Measurements from ENCODE around the gene EPHB3. TPM values are rescaled to one million over a fixed set of nuclear protein-coding genes. Genes with fewer than 3 reads are reported as not detected.
A peak's percentile ranks its signal among the peaks of the same experiment; 100 is the strongest.

EPHB3 gene
- 2.3 TPM for polyA plus RNA-seq (2013, experiment 1 of 2)
- polyA plus RNA-seq (2013, experiment 2 of 2): 2.2 TPM

DNA sequence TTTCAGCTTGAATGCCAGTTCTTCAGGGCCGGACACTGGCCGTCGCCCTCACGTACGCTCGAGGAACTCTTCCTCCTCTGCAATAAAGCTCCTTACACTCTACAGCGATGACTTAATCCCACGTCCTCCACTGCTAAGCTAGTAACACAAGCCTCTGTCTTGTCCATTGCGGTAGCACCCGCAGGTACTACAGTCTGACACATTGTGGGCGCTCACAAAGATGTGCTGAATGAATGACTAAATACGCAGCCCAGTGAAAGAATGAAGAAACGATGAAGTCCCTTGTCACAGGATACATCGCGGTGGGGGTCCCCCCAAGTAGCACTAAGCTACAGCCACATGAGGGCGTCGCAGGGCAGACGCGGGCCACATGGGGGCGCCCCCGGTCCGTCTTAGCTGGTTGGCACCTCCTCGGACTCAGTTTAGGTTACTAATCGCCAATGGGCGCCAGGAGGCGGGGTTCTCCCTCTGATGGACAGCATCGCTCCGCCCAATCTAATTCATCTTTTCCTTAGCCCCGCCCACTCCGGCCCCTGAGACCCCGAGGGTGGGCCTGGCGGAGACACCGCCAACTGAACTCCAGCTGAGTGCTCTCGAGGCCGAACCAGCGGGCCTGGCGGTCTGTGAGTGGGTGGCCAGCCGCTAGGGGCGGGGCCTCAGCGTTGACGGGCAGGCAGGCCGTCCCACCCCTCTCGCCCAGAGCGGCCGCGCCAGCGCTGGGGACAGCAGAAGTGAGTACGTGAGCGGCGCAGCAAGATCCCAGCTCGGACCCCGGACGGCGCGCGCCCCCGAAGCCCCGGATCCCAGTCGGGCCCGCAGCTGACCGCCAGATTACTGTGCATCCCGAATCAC is at the start of gene EPHB3:
TSS of gene EPHB3 (plus strand) at position 725 of the 852 bp plus-strand sequence. CDS start 451 bp downstream, outside the sequence.
- Histone ChIP-seq H2BK12ac (ENCODE audit: low read length in 2 of 2) (peak within 1 kb of the TSS in 1 of 2 experiments; percentile 42), H3K4me1 (ENCODE audit: control insufficient read depth, insufficient read depth, low read depth, low read length) (peaks cover 25% of the 10 kb centered on the region), H4K8ac (ENCODE audit: low read length) (peak within 1 kb of the TSS; percentile 43), H3K23ac (ENCODE audit: low read length in 2 of 2) (peak within 1 kb of the TSS; percentile 45 to 75), H2AFZ (ENCODE audit: low read depth, low read length) (no peak within 1 kb of the TSS), H2BK15ac (ENCODE audit: low read depth, poor library complexity, severe bottlenecking) (peak within 1 kb of the TSS; percentile 50), H3K9ac (ENCODE audit: low read length) (peak within 1 kb of the TSS; percentile 78), H3K4ac (ENCODE audit: low read depth in 1 of 2, low read length in 2 of 2) (peak within 1 kb of the TSS in 1 of 2 experiments; percentile 56), H2BK120ac (ENCODE audit: low read depth, low read length) (no peak within 1 kb of the TSS), H2BK5ac (ENCODE audit: low read depth, low read length, poor library complexity, severe bottlenecking) (no peak within 1 kb of the TSS), H3K4me3 (ENCODE audit: insufficient read depth in 1 of 2, low read depth in 1 of 2, low read length in 2 of 2) (peak within 1 kb of the TSS; percentile 50 to 75), H2AK5ac (ENCODE audit: low read length, severe bottlenecking) (no peak within 1 kb of the TSS), H3K36me3 (ENCODE audit: control insufficient read depth in 1 of 2, insufficient read depth in 2 of 2, low read depth in 1 of 2, low read length in 2 of 2) (no peaks in the 10 kb centered on the region), H3K18ac (ENCODE audit: low read depth in 1 of 2, low read length in 2 of 2) (peak within 1 kb of the TSS; percentile 48 to 63), H3K79me1 (replicated peaks; ENCODE audit: low read length, poor library complexity, severe bottlenecking) (no peaks in the 10 kb centered on the region), H3K14ac (ENCODE audit: low read length in 2 of 2) (no peak within 1 kb of the TSS), H3K4me2 (ENCODE audit: low read length, poor library complexity, severe bottlenecking) (peak within 1 kb of the TSS; percentile 74), H3K9me3 (ENCODE audit: control insufficient read depth, low read length) (no peaks in the 10 kb centered on the region), H4K91ac (ENCODE audit: low read length) (no peak within 1 kb of the TSS), H3K27ac (ENCODE audit: low read length, poor library complexity, severe bottlenecking) (no peak within 1 kb of the TSS), H3K27me3 (ENCODE audit: control insufficient read depth in 1 of 2, insufficient read depth in 1 of 2, low read length in 2 of 2) (peaks cover 35 to 77% of the 10 kb centered on the region in 2 experiments)
- peak; percentile 99 for DNase-seq
- 2% methylated on average over 56 of the region's 62 CpGs for WGBS

DNA sequence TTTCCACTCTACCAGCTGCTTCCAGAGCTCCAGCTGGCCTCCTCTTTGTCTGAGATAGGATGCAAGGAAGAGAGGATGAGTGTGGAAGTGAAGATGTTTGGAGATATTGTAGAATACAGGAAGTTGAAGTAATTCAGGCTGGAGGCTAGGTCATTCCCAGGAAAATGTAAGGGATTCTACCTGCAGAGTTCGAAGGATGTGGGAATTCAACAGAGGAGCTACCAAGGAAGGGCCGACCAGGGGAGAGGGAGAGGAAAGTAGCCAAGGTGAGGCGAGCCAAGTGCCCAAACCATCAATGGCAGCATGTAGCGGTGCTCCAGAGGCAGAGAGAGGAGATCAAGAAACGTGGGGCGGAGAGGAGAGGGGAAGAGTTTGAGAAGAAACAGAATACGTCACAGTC is 49.0 kb upstream of the EPHB3 start:
- H3K4me3 ChIP-seq (ENCODE audit: insufficient read depth in 1 of 2, low read depth in 1 of 2, low read length in 2 of 2): no peak overlapping the region

DNA sequence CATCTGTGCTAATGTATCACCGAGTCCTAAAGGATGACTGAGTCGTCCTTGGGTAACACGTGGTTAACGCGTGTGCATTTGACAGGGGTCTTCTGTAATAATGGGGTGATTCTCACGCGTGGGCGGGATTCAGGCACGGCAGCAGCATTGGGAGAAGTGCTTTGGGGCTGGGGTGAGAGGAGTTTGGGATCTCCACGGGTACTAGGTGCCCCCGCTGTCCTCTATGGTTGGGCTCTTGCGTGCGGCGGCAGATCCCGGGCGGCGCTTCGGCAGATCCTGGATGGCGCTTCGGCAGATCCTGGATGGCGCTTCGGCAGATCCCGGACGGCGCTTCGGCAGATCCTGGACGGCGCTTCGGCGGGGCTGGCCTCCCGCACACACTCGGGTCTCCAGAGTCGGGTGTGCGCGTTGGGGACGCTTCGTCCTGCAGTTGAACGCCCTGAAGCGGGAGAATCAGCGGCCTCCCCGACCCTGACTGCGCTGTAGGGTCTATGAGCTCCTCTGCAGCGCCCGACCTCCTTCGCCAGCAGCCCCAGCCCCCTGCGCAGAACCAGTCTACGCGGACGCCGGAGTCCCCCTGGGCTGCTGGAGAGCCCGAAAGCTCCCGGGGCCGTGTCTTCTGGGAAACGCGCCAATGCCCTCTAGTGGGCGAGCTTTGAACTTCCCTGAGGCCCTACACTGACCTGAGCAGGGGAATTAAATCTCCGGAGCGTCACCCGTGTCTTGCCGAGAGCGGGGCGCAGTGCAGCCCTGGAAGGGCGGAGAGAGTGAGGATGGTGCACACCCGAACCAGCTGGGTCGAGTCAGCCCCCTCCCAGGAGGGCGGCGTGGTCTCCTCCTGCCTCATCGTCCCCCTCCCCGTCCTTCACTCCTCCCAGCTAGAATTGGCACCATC is 48.1 kb upstream of the EPHB3 start:
- Histone ChIP-seq H2AK5ac (ENCODE audit: low read length, severe bottlenecking) (no peak overlapping the region), H3K23ac (ENCODE audit: low read length in 2 of 2) (peak overlapping the region in 1 of 2 experiments; percentile 28), H2BK15ac (ENCODE audit: low read depth, poor library complexity, severe bottlenecking) (no peak overlapping the region), H2BK120ac (ENCODE audit: low read depth, low read length) (no peak overlapping the region), H2AFZ (ENCODE audit: low read depth, low read length) (peak overlapping the region; percentile 84), H3K4ac (ENCODE audit: low read depth in 1 of 2, low read length in 2 of 2) (no peak overlapping the region), H3K27ac (ENCODE audit: low read length, poor library complexity, severe bottlenecking) (no peak overlapping the region), H4K8ac (ENCODE audit: low read length) (no peak overlapping the region), H3K36me3 (ENCODE audit: control insufficient read depth in 1 of 2, insufficient read depth in 2 of 2, low read depth in 1 of 2, low read length in 2 of 2) (no peaks in the 10 kb centered on the region), H3K27me3 (ENCODE audit: control insufficient read depth in 1 of 2, insufficient read depth in 1 of 2, low read length in 2 of 2) (peaks cover 56 to 64% of the 10 kb centered on the region in 2 experiments), H4K91ac (ENCODE audit: low read length) (no peak overlapping the region), H3K4me3 (ENCODE audit: insufficient read depth in 1 of 2, low read depth in 1 of 2, low read length in 2 of 2) (peak overlapping the region; percentile 35 to 74), H3K14ac (ENCODE audit: low read length in 2 of 2) (peak overlapping the region in 1 of 2 experiments; percentile 74), H3K18ac (ENCODE audit: low read depth in 1 of 2, low read length in 2 of 2) (no peak overlapping the region), H3K4me2 (ENCODE audit: low read length, poor library complexity, severe bottlenecking) (peak overlapping the region; percentile 66), H2BK5ac (ENCODE audit: low read depth, low read length, poor library complexity, severe bottlenecking) (no peak overlapping the region), H2BK12ac (ENCODE audit: low read length in 2 of 2) (no peak overlapping the region), H3K9ac (ENCODE audit: low read length) (peak overlapping the region; percentile 59), H3K9me3 (ENCODE audit: control insufficient read depth, low read length) (peaks cover 3% of the 10 kb centered on the region), H3K4me1 (ENCODE audit: control insufficient read depth, insufficient read depth, low read depth, low read length) (peaks cover 5% of the 10 kb centered on the region), H3K79me1 (replicated peaks; ENCODE audit: low read length, poor library complexity, severe bottlenecking) (no peaks in the 10 kb centered on the region)
- DNase-seq: peak; percentile 80
- 2% methylated on average over 67 of the region's 69 CpGs for WGBS

More for the DNA sequence above, 49.0 kb upstream of the EPHB3 start:
- no peak for DNase-seq
- WGBS: 86% methylated on average over 2 of the region's 7 CpGs
- no peak overlapping the region for H3K9ac ChIP-seq (ENCODE audit: low read length)
- peaks cover 3% of the 10 kb centered on the region for H3K9me3 ChIP-seq (ENCODE audit: control insufficient read depth, low read length)
- no peak overlapping the region for H2BK5ac ChIP-seq (ENCODE audit: low read depth, low read length, poor library complexity, severe bottlenecking)
- no peak overlapping the region for H2AK5ac ChIP-seq (ENCODE audit: low read length, severe bottlenecking)
- peaks cover 64 to 73% of the 10 kb centered on the region in 2 experiments for H3K27me3 ChIP-seq (ENCODE audit: control insufficient read depth in 1 of 2, insufficient read depth in 1 of 2, low read length in 2 of 2)
- no peak overlapping the region for H3K27ac ChIP-seq (ENCODE audit: low read length, poor library complexity, severe bottlenecking)
- no peak overlapping the region for H2BK12ac ChIP-seq (ENCODE audit: low read length in 2 of 2)
- H3K4me1 ChIP-seq (ENCODE audit: control insufficient read depth, insufficient read depth, low read depth, low read length): peaks cover 5% of the 10 kb centered on the region
- H3K18ac ChIP-seq (ENCODE audit: low read depth in 1 of 2, low read length in 2 of 2): no peak overlapping the region
- no peak overlapping the region for H4K8ac ChIP-seq (ENCODE audit: low read length)
- H4K91ac ChIP-seq (ENCODE audit: low read length): no peak overlapping the region
- H2BK120ac ChIP-seq (ENCODE audit: low read depth, low read length): no peak overlapping the region
- no peak overlapping the region for H3K23ac ChIP-seq (ENCODE audit: low read length in 2 of 2)
- H2AFZ ChIP-seq (ENCODE audit: low read depth, low read length): no peak overlapping the region
- no peaks in the 10 kb centered on the region for H3K79me1 ChIP-seq (replicated peaks; ENCODE audit: low read length, poor library complexity, severe bottlenecking)
- H3K4ac ChIP-seq (ENCODE audit: low read depth in 1 of 2, low read length in 2 of 2): no peak overlapping the region
- H3K14ac ChIP-seq (ENCODE audit: low read length in 2 of 2): no peak overlapping the region
- no peak overlapping the region for H2BK15ac ChIP-seq (ENCODE audit: low read depth, poor library complexity, severe bottlenecking)
- no peak overlapping the region for H3K4me2 ChIP-seq (ENCODE audit: low read length, poor library complexity, severe bottlenecking)
- no peaks in the 10 kb centered on the region for H3K36me3 ChIP-seq (ENCODE audit: control insufficient read depth in 1 of 2, insufficient read depth in 2 of 2, low read depth in 1 of 2, low read length in 2 of 2)

DNA sequence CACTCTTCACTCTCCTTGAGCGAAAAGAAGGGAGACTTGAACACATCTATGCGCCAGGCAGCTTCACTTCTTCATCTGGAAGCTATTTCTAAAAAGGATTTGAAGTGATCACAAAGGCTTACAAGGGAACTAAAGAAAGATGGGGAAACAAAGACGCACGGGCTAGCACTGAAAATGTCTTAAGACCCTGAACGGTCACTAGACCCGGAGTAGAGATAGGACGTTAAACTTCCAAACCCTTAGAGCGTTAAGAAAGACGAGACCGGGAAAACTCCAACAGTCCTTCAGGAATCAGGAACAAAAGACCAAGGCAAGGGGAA is 47.5 kb upstream of the EPHB3 start:
- Histone ChIP-seq H3K4me2 (ENCODE audit: low read length, poor library complexity, severe bottlenecking) (no peak overlapping the region), H3K36me3 (ENCODE audit: control insufficient read depth in 1 of 2, insufficient read depth in 2 of 2, low read depth in 1 of 2, low read length in 2 of 2) (no peaks in the 10 kb centered on the region)

More for the DNA sequence above, 47.5 kb upstream of the EPHB3 start:
- no peak overlapping the region for H4K91ac ChIP-seq (ENCODE audit: low read length)
- H3K23ac ChIP-seq (ENCODE audit: low read length in 2 of 2): no peak overlapping the region
- H3K79me1 ChIP-seq (replicated peaks; ENCODE audit: low read length, poor library complexity, severe bottlenecking): no peaks in the 10 kb centered on the region
- 47% methylated on average over 10 of the region's 10 CpGs for WGBS
- H3K27ac ChIP-seq (ENCODE audit: low read length, poor library complexity, severe bottlenecking): no peak overlapping the region
- peak overlapping the region in 1 of 2 experiments; percentile 74 for H3K4me3 ChIP-seq (ENCODE audit: insufficient read depth in 1 of 2, low read depth in 1 of 2, low read length in 2 of 2)
- H3K4ac ChIP-seq (ENCODE audit: low read depth in 1 of 2, low read length in 2 of 2): no peak overlapping the region
- H3K27me3 ChIP-seq (ENCODE audit: control insufficient read depth in 1 of 2, insufficient read depth in 1 of 2, low read length in 2 of 2): peaks cover 52 to 58% of the 10 kb centered on the region in 2 experiments
- no peak overlapping the region for H2BK12ac ChIP-seq (ENCODE audit: low read length in 2 of 2)
- peaks cover 3% of the 10 kb centered on the region for H3K9me3 ChIP-seq (ENCODE audit: control insufficient read depth, low read length)
- H2BK120ac ChIP-seq (ENCODE audit: low read depth, low read length): no peak overlapping the region
- peak overlapping the region; percentile 59 for H3K9ac ChIP-seq (ENCODE audit: low read length)
- H2BK5ac ChIP-seq (ENCODE audit: low read depth, low read length, poor library complexity, severe bottlenecking): no peak overlapping the region
- H2AK5ac ChIP-seq (ENCODE audit: low read length, severe bottlenecking): no peak overlapping the region
- no peak for DNase-seq
- no peak overlapping the region for H2AFZ ChIP-seq (ENCODE audit: low read depth, low read length)
- peaks cover 5% of the 10 kb centered on the region for H3K4me1 ChIP-seq (ENCODE audit: control insufficient read depth, insufficient read depth, low read depth, low read length)
- H2BK15ac ChIP-seq (ENCODE audit: low read depth, poor library complexity, severe bottlenecking): no peak overlapping the region
- no peak overlapping the region for H3K18ac ChIP-seq (ENCODE audit: low read depth in 1 of 2, low read length in 2 of 2)
- no peak overlapping the region for H3K14ac ChIP-seq (ENCODE audit: low read length in 2 of 2)
- no peak overlapping the region for H4K8ac ChIP-seq (ENCODE audit: low read length)
